Astrocyte of the cerebellum (primary cell): Measurements from ENCODE around the gene RIN1.
A peak's percentile ranks its signal among the peaks of the same experiment; 100 is the strongest.
"Not testable (repeated sequence)": the region's sequence is repeated elsewhere in the genome, so short reads cannot be mapped to it uniquely, and the experiment has no call there.

ENCODE experiments used
- DNase-seq: peaks from one replicate; pipeline ENCODE4 v3.0.0-alpha.2; 2011; ENCODE audit warnings: low read depth
- H3K4me3 ChIP-seq: 2 replicates; pipeline ENCODE4 v1.5.1; 2011; ENCODE audit warnings: mild to moderate bottlenecking, low read depth, low read length, moderate library complexity
- CTCF ChIP-seq: IDR thresholded peaks from 2 replicates; pipeline ENCODE4 v1.5.1; 2012; ENCODE audit warnings: low read length, low read depth, moderate library complexity, mild to moderate bottlenecking; ENCODE audit errors: missing control alignments
- in situ Hi-C: cut with HindIII; loops from 2 replicates; pipeline ENCODE4 v1.10.0; 2017; ENCODE audit warnings: low sequenced_read_pairs

RIN1 gene

DNA sequence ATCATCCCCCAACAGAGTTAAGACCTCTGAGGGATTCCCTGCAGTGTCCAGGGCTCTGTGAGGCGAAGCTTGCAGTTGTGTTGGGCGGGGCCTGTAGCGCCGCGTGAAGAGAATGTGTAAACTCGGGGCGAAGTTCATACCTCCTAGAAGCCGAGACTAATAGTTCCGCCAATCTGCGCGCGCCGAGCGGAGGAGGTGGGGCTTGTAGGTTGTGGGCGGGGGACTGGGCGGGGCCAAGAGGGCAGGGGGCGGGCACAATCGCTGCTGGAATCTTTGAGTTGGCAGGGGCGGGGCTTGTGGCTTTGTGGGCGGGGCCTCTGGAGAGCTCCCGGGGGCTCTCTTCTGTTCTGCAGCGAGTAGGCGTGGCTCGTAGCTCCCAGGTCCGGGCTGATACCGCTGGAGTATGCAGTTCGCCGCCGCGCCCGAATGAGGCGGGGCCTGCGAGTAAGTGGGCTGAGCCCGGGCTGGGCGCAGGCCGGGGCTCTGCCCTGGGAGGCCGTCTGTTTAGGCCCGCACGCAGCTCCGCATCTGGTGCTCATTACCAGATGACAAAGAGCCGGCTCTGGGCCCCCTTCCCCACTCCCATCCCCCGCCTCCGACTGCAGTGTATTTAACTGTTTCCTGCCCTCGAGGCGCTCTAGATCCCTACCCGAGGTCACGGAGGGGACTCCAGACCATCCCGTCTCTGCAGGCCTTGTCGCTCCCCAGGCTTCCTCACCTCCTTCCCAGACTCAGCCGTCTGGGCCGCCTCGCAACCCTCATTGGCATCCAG is 23.5 kb downstream of the RIN1 start:
- TF ChIP-seq CTCF: no peak
- peak overlapping the region; percentile 41 for H3K4me3 ChIP-seq
- in situ Hi-C loops: no loop called here
- DNase-seq: peak; percentile 98

- TF ChIP-seq CTCF: peak; percentile 92
- in situ Hi-C loops: no loop called here
- DNase-seq: peak; percentile 75
- H3K4me3 ChIP-seq: peak overlapping the region; percentile 41
Observed at GRCh38 chr11:66311965-66312548, 24.2 kb downstream of the RIN1 start.

GRCh38 chr11:66311470-66311964 is 24.7 kb downstream of the RIN1 start:
- TF ChIP-seq CTCF: no peak
- no peak for DNase-seq
- in situ Hi-C loops: no loop called here
- peak overlapping the region; percentile 41 for H3K4me3 ChIP-seq

DNA sequence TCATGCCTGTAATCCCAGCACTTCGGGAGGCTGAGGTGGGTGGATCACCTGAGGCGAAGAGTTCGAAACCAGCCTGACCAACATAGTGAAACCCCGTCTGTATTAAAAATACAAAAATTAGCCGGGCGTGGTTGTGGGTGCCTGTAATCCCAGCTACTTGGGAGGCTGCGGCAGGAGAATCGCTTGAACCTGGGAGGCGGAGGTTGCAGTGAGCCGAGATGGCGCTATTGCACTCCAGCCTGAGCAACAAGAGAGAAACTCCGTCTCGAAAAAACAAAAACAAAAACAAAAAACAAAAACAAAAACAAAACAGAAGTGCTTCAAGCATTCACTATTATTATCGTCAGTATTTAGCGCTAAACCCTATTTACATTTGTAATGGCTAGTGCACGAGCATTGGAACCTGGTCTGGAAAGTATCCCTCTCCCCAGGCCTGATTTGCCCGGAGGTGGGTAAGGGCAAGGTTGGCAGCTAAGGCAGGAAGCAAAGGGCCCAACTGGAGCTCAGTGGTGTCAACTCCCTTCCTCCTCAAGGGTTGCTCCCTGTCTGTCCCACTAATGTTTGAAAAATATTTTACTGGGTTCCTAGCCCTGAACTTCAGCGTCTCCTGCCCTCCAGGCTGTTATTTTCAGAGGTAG is 25.3 kb downstream of the RIN1 start:
- DNase-seq, in situ Hi-C loops, H3K4me3 ChIP-seq: not testable (repeated sequence)

DNA sequence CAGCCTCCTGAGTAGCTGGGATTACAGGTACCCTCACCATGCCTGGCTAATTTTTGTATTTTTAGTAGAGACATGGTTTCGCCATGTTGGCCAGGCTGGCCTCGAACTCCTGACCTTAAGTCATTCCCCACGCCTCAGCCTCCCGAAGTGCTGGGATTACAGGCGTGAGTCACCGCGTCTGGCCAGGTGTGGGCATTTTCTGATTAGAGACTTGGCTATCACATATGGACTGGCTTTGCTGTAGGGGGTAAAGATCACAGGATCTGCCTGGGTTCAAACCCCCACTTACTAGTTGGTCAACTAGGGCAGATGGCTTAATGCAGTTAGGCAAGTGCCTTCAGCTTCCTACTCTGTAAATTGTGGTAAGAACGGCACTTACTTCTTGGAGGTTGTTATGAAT is 25.9 kb downstream of the RIN1 start:
- in situ Hi-C loops: no loop called here
- H3K4me3 ChIP-seq: no peak overlapping the region
- no peak for DNase-seq
- TF ChIP-seq CTCF: no peak

DNA sequence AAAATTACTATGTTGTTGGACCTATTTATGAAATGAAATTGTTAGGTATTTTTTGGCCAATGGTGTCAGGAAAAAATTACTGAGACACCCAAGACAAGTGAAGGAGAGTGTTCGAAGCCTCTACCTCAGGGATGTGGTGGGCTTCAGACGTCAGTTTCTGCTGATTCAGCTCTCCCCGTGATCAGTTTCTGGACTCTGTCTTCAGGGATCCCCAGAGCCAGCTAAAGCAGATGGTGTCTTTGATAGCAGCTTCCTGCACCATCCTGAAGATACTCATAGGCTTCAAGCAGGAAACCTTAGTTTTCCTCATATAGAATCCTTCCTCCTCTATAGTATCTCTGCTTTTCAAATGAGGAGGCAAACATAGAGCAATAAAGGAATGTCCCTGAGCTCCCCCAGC is 26.8 kb downstream of the RIN1 start:
- no peak for DNase-seq
- H3K4me3 ChIP-seq: no peak overlapping the region
- no peak for TF ChIP-seq CTCF
- in situ Hi-C loops: no loop called here

- TF ChIP-seq CTCF: no peak
- H3K4me3 ChIP-seq: no peak overlapping the region
- DNase-seq: no peak
- in situ Hi-C loops: no loop called here
Observed at GRCh38 chr11:66302656-66303055, 33.6 kb downstream of the RIN1 start.
